Sciatic nerve (tissue), 2 donors: ENCODE results near the gene TTC7B. TPM values are rescaled to one million over a fixed set of nuclear protein-coding genes. Genes with fewer than 3 reads are reported as not detected.

ENCODE experiments used
- ATAC-seq: fragments of 200-7000 bp; cut with Tn5 transposase; one replicate; pipeline ENCODE4 v1.9.1; 2020; ENCODE audit warnings: mild to moderate bottlenecking, moderate library complexity
- DNase-seq: peaks from one replicate; pipeline ENCODE4 v3.0.0-alpha.2; 2020; ENCODE audit warnings: low spot score
- intact Hi-C: fragments of 100-400 bp; cut with DNase I; formaldehyde crosslinking; loops from one replicate; pipeline ENCODE4 v1.14.2; 2022
- total RNA-seq: library from RNA; stranded (reverse); fragmentation: NEBNext Ultra II Directional; extraction: Animal tissue kit (Norgen Biotek cat#: 25700); gene quantifications from one replicate; pipeline ENCODE4 v1.2.1, GENCODE V29; 2021
- donor health status: DM: no; HTN: no; CAD: no.
- donor health status: DM: no; HTN: no; CAD: no.

Gene TTC7B
- total RNA-seq, 1 donor from 2014 or later = 41.4 TPM

- ATAC-seq (peak; percentile 37), DNase-seq (no peak)
- intact Hi-C loops = loop anchor here (5.0 kb wide), 1 partner anchor 290 kb away; no protein-coding TSS in a partner anchor
Observed at GRCh38 chr14:90697132-90697531, 119.1 kb downstream of the TTC7B start.

- no peak for ATAC-seq
Observed at GRCh38 chr14:90696720-90697119, 119.5 kb downstream of the TTC7B start.

GRCh38 chr14:90695997-90696660 is 120.1 kb downstream of the TTC7B start:
- no peak for DNase-seq
- intact Hi-C loops = loop anchor here (5.0 kb wide), 1 partner anchor 289 kb away; no protein-coding TSS in a partner anchor
- ATAC-seq = no peak

More at GRCh38 chr14:90696720-90697119, 119.5 kb downstream of the TTC7B start:
- DNase-seq = no peak
- intact Hi-C loops = loop anchor here (5.0 kb wide), 1 partner anchor 289 kb away; no protein-coding TSS in a partner anchor

- no peak for ATAC-seq
- DNase-seq = no peak
- intact Hi-C loops = no loop called here
Observed at GRCh38 chr14:90693413-90693812, 122.8 kb downstream of the TTC7B start.

GRCh38 chr14:90692826-90693225 is 123.4 kb downstream of the TTC7B start:
- no peak for ATAC-seq
- intact Hi-C loops = no loop called here
- no peak for DNase-seq

GRCh38 chr14:90692061-90692460 is 124.2 kb downstream of the TTC7B start:
- no peak for DNase-seq
- no peak for ATAC-seq
- intact Hi-C loops = no loop called here

- intact Hi-C loops = no loop called here
- ATAC-seq (no peak), DNase-seq (no peak)
Observed at GRCh38 chr14:90691627-90692026, 124.6 kb downstream of the TTC7B start.

GRCh38 chr14:90687680-90688079 is 128.6 kb downstream of the TTC7B start:
- ATAC-seq (no peak), DNase-seq (no peak)
- intact Hi-C loops = no loop called here

- no peak for ATAC-seq
- no peak for DNase-seq
- intact Hi-C loops = no loop called here
Observed at GRCh38 chr14:90682615-90683014, 133.6 kb downstream of the TTC7B start.

GRCh38 chr14:90681929-90682328 is 134.3 kb downstream of the TTC7B start:
- no peak for ATAC-seq
- DNase-seq = no peak
- intact Hi-C loops = no loop called here

GRCh38 chr14:90678846-90679362 is 137.3 kb downstream of the TTC7B start:
- intact Hi-C loops = no loop called here
- no peak for DNase-seq
- ATAC-seq = no peak

GRCh38 chr14:90678420-90678819 is 137.8 kb downstream of the TTC7B start:
- intact Hi-C loops = no loop called here
- ATAC-seq (no peak), DNase-seq (no peak)

GRCh38 chr14:90677484-90678050 is 138.7 kb downstream of the TTC7B start:
- ATAC-seq (no peak), DNase-seq (no peak)
- intact Hi-C loops = no loop called here

GRCh38 chr14:90676912-90677311 is 139.3 kb downstream of the TTC7B start:
- no peak for DNase-seq
- no peak for ATAC-seq
- intact Hi-C loops = no loop called here

- intact Hi-C loops = no loop called here
- no peak for DNase-seq
- no peak for ATAC-seq
Observed at GRCh38 chr14:90676356-90676755, 139.9 kb downstream of the TTC7B start.

- ATAC-seq (peak; percentile 47), DNase-seq (no peak)
- intact Hi-C loops = no loop called here
Observed at GRCh38 chr14:90675399-90675798, 140.8 kb downstream of the TTC7B start.

GRCh38 chr14:90674716-90675115 is 141.5 kb downstream of the TTC7B start:
- ATAC-seq = no peak
- no peak for DNase-seq
- intact Hi-C loops = no loop called here

GRCh38 chr14:90674043-90674670 is 142.1 kb downstream of the TTC7B start:
- DNase-seq (no peak), ATAC-seq (peak; percentile 57)
- intact Hi-C loops = no loop called here

GRCh38 chr14:90671382-90672234 is 144.6 kb downstream of the TTC7B start:
- ATAC-seq (peak; percentile 12), DNase-seq (no peak)
- intact Hi-C loops = no loop called here
